ENCODE data around the gene APH1A.

GRCh38 chr1:150262388-150263320 lies 6.2 kb downstream of the APH1A start:
- TF ChIP-seq, protein P1, sequence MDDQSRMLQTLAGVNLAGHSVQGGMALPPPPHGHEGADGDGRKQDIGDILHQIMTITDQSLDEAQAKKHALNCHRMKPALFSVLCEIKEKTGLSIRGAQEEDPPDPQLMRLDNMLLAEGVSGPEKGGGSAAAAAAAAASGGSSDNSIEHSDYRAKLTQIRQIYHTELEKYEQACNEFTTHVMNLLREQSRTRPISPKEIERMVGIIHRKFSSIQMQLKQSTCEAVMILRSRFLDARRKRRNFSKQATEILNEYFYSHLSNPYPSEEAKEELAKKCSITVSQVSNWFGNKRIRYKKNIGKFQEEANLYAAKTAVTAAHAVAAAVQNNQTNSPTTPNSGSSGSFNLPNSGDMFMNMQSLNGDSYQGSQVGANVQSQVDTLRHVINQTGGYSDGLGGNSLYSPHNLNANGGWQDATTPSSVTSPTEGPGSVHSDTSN (IDR thresholded peaks at IDR 0.05; ENCODE audit: insufficient replicate concordance, low read depth, low read length) = no peak
- TF ChIP-seq SMC3 (IDR thresholded peaks at IDR 0.05; ENCODE audit: borderline replicate concordance, low read length) = no peak
- TF ChIP-seq RAD51 (IDR thresholded peaks at IDR 0.05) = no peak
- TF ChIP-seq, protein P2, sequence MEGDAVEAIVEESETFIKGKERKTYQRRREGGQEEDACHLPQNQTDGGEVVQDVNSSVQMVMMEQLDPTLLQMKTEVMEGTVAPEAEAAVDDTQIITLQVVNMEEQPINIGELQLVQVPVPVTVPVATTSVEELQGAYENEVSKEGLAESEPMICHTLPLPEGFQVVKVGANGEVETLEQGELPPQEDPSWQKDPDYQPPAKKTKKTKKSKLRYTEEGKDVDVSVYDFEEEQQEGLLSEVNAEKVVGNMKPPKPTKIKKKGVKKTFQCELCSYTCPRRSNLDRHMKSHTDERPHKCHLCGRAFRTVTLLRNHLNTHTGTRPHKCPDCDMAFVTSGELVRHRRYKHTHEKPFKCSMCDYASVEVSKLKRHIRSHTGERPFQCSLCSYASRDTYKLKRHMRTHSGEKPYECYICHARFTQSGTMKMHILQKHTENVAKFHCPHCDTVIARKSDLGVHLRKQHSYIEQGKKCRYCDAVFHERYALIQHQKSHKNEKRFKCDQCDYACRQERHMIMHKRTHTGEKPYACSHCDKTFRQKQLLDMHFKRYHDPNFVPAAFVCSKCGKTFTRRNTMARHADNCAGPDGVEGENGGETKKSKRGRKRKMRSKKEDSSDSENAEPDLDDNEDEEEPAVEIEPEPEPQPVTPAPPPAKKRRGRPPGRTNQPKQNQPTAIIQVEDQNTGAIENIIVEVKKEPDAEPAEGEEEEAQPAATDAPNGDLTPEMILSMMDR (IDR thresholded peaks at IDR 0.05 in 2 of 3, conservative IDR thresholded peaks at IDR 0.05 in 1 of 3; ENCODE audit: control insufficient read depth in 2 of 3, extremely low read depth in 1 of 3, insufficient read depth in 1 of 3, low read depth in 3 of 3, low read length in 3 of 3) = no peak
- TF ChIP-seq NFIC (IDR thresholded peaks at IDR 0.05; ENCODE audit: low read depth, low read length) = no peak
- TF ChIP-seq BACH1 (IDR thresholded peaks at IDR 0.05; ENCODE audit: borderline replicate concordance) = no peak
- TF ChIP-seq, protein P3, sequence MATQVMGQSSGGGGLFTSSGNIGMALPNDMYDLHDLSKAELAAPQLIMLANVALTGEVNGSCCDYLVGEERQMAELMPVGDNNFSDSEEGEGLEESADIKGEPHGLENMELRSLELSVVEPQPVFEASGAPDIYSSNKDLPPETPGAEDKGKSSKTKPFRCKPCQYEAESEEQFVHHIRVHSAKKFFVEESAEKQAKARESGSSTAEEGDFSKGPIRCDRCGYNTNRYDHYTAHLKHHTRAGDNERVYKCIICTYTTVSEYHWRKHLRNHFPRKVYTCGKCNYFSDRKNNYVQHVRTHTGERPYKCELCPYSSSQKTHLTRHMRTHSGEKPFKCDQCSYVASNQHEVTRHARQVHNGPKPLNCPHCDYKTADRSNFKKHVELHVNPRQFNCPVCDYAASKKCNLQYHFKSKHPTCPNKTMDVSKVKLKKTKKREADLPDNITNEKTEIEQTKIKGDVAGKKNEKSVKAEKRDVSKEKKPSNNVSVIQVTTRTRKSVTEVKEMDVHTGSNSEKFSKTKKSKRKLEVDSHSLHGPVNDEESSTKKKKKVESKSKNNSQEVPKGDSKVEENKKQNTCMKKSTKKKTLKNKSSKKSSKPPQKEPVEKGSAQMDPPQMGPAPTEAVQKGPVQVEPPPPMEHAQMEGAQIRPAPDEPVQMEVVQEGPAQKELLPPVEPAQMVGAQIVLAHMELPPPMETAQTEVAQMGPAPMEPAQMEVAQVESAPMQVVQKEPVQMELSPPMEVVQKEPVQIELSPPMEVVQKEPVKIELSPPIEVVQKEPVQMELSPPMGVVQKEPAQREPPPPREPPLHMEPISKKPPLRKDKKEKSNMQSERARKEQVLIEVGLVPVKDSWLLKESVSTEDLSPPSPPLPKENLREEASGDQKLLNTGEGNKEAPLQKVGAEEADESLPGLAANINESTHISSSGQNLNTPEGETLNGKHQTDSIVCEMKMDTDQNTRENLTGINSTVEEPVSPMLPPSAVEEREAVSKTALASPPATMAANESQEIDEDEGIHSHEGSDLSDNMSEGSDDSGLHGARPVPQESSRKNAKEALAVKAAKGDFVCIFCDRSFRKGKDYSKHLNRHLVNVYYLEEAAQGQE (IDR thresholded peaks at IDR 0.05; ENCODE audit: low read depth, low read length) = no peak
- no peak for TF ChIP-seq POLR2A (IDR thresholded peaks at IDR 0.05; ENCODE audit: low read depth, low read length)
- no peak for TF ChIP-seq YY1 (IDR thresholded peaks at IDR 0.05; ENCODE audit: low read depth, low read length)
- no peak for TF ChIP-seq FOXK2 (IDR thresholded peaks at IDR 0.05)
- TF ChIP-seq KDM1A (IDR thresholded peaks at IDR 0.05; ENCODE audit: borderline replicate concordance) = no peak
- no peak for TF ChIP-seq SREBF2 (IDR thresholded peaks at IDR 0.05; ENCODE audit: low read length)
- TF ChIP-seq BCL3 (IDR thresholded peaks at IDR 0.05; ENCODE audit: borderline replicate concordance, insufficient read depth, low read depth, low read length, poor library complexity, severe bottlenecking) = no peak
